Measurements from ENCODE around the gene ZNHIT1. TPM values are rescaled to one million over a fixed set of nuclear protein-coding genes. Genes with fewer than 3 reads are reported as not detected.

The ZNHIT1 gene
- total RNA-seq, 1 donor from 2014 or later: 53.3 TPM

GRCh38 chr7:101180130-101180755, 37.7 kb upstream of the ZNHIT1 start, which contains the start of gene NAT16:
Gene NAT16, minus strand, starts transcription at chr7:101180293. Its CDS starts 5,486 bp downstream, at chr7:101174807.
- H3K4me1 Mint-ChIP-seq: peaks cover 16% of the 10 kb centered on the region
- TF ChIP-seq, protein P1, sequence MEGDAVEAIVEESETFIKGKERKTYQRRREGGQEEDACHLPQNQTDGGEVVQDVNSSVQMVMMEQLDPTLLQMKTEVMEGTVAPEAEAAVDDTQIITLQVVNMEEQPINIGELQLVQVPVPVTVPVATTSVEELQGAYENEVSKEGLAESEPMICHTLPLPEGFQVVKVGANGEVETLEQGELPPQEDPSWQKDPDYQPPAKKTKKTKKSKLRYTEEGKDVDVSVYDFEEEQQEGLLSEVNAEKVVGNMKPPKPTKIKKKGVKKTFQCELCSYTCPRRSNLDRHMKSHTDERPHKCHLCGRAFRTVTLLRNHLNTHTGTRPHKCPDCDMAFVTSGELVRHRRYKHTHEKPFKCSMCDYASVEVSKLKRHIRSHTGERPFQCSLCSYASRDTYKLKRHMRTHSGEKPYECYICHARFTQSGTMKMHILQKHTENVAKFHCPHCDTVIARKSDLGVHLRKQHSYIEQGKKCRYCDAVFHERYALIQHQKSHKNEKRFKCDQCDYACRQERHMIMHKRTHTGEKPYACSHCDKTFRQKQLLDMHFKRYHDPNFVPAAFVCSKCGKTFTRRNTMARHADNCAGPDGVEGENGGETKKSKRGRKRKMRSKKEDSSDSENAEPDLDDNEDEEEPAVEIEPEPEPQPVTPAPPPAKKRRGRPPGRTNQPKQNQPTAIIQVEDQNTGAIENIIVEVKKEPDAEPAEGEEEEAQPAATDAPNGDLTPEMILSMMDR (conservative IDR thresholded peaks at IDR 0.05): no peak
- peaks cover 67% of the 10 kb centered on the region for H3K27me3 Mint-ChIP-seq (ENCODE audit: low read depth)
- peak within 1 kb of the TSS; percentile 95 for H3K27ac Mint-ChIP-seq (ENCODE audit: unreplicated experiment)
- H3K4me3 Mint-ChIP-seq: peak within 1 kb of the TSS; percentile 88
- H3K36me3 Mint-ChIP-seq (ENCODE audit: low read depth): no peaks in the 10 kb centered on the region
- peaks cover 4% of the 10 kb centered on the region for H3K9me3 Mint-ChIP-seq
- DNase-seq (ENCODE audit: low read depth, low spot score): no peak

DNA sequence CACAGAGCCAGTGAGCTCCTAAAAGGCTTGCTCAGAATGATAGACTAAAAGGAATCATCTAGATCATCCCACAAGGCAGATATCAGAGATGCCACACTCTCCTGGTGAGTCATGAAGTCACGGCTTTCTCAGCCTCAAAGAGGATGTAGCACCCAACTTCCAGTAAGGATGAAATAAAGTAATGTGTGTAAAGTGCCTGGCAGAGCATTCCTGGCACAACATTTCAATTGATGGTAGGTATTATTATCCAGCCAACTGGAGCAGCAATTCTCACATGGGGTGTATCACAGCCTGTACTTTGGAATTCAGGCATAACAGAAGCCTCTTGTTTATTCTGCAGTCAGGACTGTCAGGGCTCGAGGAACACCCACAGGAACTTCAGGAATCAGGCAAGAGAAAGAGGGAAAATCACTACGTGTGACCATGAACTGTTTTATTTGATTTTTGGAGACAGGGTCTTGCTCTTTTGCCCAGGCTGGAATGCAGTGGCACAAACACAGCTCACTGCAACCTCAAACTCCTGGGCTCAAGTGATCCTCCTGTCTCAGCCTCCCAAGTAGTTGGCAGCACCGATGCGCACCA, 32.6 kb upstream of the ZNHIT1 start:
- TF ChIP-seq, protein P1 (conservative IDR thresholded peaks at IDR 0.05): no peak
- DNase-seq (ENCODE audit: low read depth, low spot score): no peak

GRCh38 chr7:101186194-101186593, 31.8 kb upstream of the ZNHIT1 start:
- Mint-ChIP-seq H3K4me1 (peaks cover 16% of the 10 kb centered on the region), H3K36me3 (ENCODE audit: low read depth) (no peaks in the 10 kb centered on the region), H3K9me3 (peaks cover 4% of the 10 kb centered on the region), H3K4me3 (no peak overlapping the region), H3K27me3 (ENCODE audit: low read depth) (peaks cover 15% of the 10 kb centered on the region), H3K27ac (ENCODE audit: unreplicated experiment) (no peak overlapping the region)
- no peak for DNase-seq (ENCODE audit: low read depth, low spot score)
- TF ChIP-seq, protein P1 (conservative IDR thresholded peaks at IDR 0.05): no peak

More for the DNA sequence above, 32.6 kb upstream of the ZNHIT1 start:
- H3K27me3 Mint-ChIP-seq (ENCODE audit: low read depth): peaks cover 23% of the 10 kb centered on the region
- H3K27ac Mint-ChIP-seq (ENCODE audit: unreplicated experiment): no peak overlapping the region
- no peak overlapping the region for H3K4me3 Mint-ChIP-seq
- H3K36me3 Mint-ChIP-seq (ENCODE audit: low read depth): no peaks in the 10 kb centered on the region
- peaks cover 12% of the 10 kb centered on the region for H3K4me1 Mint-ChIP-seq
- H3K9me3 Mint-ChIP-seq: peaks cover 4% of the 10 kb centered on the region

DNA sequence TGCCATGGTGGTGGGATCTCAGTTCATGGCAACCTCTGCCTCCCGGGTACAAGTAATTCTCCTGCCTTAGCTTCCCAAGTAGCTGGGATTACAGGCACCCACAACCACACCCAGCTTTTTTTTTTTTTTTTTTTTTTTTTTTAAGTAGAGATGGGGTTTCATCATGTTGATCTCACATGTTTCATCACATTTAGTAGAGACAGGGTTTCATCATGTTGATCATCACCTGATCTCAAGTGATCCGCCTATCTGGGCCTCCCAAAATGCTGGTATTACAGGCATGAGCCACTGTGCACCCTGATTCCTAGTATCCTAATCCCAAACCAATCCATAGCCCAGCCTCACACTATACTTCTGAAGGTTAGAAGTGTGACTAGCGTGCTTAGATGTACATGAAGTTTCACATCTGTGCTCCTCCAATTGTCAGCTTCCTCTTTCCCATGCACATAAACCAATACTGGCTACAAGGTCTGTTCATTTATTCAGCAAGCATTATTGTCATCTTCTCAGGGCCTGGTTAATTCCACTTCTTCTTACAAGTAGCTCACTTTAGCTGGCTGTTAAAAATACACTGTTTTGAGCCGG, 31.0 kb upstream of the ZNHIT1 start:
- Mint-ChIP-seq H3K4me3 (no peak overlapping the region), H3K27me3 (ENCODE audit: low read depth) (peaks cover 16% of the 10 kb centered on the region), H3K9me3 (peaks cover 4% of the 10 kb centered on the region), H3K27ac (ENCODE audit: unreplicated experiment) (no peak overlapping the region), H3K4me1 (peaks cover 19% of the 10 kb centered on the region), H3K36me3 (ENCODE audit: low read depth) (no peaks in the 10 kb centered on the region)
- TF ChIP-seq, protein P1 (conservative IDR thresholded peaks at IDR 0.05): no peak
- no peak for DNase-seq (ENCODE audit: low read depth, low spot score)

GRCh38 chr7:101189109-101189508, 28.9 kb upstream of the ZNHIT1 start:
- TF ChIP-seq, protein P1 (conservative IDR thresholded peaks at IDR 0.05): no peak
- no peaks in the 10 kb centered on the region for H3K36me3 Mint-ChIP-seq (ENCODE audit: low read depth)
- no peak for DNase-seq (ENCODE audit: low read depth, low spot score)
- peaks cover 11% of the 10 kb centered on the region for H3K27me3 Mint-ChIP-seq (ENCODE audit: low read depth)
- H3K4me3 Mint-ChIP-seq: no peak overlapping the region
- no peak overlapping the region for H3K27ac Mint-ChIP-seq (ENCODE audit: unreplicated experiment)
- no peaks in the 10 kb centered on the region for H3K9me3 Mint-ChIP-seq
- peaks cover 14% of the 10 kb centered on the region for H3K4me1 Mint-ChIP-seq
